ENCODE results near the gene SNTG2.

The SNTG2 gene

GRCh38 chr2:1259746-1260145, 309.1 kb downstream of the SNTG2 start:
- H3K4me1 ChIP-seq (ENCODE audit: control insufficient read depth, low read length), result no peaks in the 10 kb centered on the region
- no peak overlapping the region for H3K4me2 ChIP-seq (ENCODE audit: low read length)
- no peaks in the 10 kb centered on the region for H3K27me3 ChIP-seq (ENCODE audit: control insufficient read depth, low read length)
- H3K9me2 ChIP-seq (replicated peaks; ENCODE audit: control insufficient read depth, low read length), result no peaks in the 10 kb centered on the region
- no peaks in the 10 kb centered on the region for H3K79me2 ChIP-seq (ENCODE audit: control insufficient read depth, low read length)
- H3K9me3 ChIP-seq (ENCODE audit: control insufficient read depth, insufficient read depth, low read length), result no peaks in the 10 kb centered on the region
- H3K27ac ChIP-seq (ENCODE audit: low read depth, low read length), result no peak overlapping the region
- H4K20me1 ChIP-seq (ENCODE audit: control insufficient read depth, insufficient read depth, low read depth, low read length), result no peaks in the 10 kb centered on the region
- H3K36me3 ChIP-seq (ENCODE audit: control insufficient read depth, low read length), result no peaks in the 10 kb centered on the region
- no peaks in the 10 kb centered on the region for H3F3A ChIP-seq (ENCODE audit: control insufficient read depth, insufficient read depth)
- TF ChIP-seq EZH2phosphoT487 (IDR thresholded peaks at IDR 0.05; ENCODE audit: borderline replicate concordance, low read length) (no peak), CTCF (IDR thresholded peaks at IDR 0.05; ENCODE audit: low read depth, low read length, poor library complexity, severe bottlenecking) (no peak)
- H3K4me3 ChIP-seq (ENCODE audit: low read length), result no peak overlapping the region

GRCh38 chr2:1262609-1263008, 312.0 kb downstream of the SNTG2 start:
- Histone ChIP-seq H3K27ac (ENCODE audit: low read depth, low read length) (no peak overlapping the region), H3K4me3 (ENCODE audit: low read length) (no peak overlapping the region), H4K20me1 (ENCODE audit: control insufficient read depth, insufficient read depth, low read depth, low read length) (no peaks in the 10 kb centered on the region), H3K79me2 (ENCODE audit: control insufficient read depth, low read length) (no peaks in the 10 kb centered on the region), H3K27me3 (ENCODE audit: control insufficient read depth, low read length) (no peaks in the 10 kb centered on the region), H3K36me3 (ENCODE audit: control insufficient read depth, low read length) (no peaks in the 10 kb centered on the region), H3F3A (ENCODE audit: control insufficient read depth, insufficient read depth) (no peaks in the 10 kb centered on the region), H3K9me3 (ENCODE audit: control insufficient read depth, insufficient read depth, low read length) (no peaks in the 10 kb centered on the region), H3K4me1 (ENCODE audit: control insufficient read depth, low read length) (no peaks in the 10 kb centered on the region), H3K4me2 (ENCODE audit: low read length) (no peak overlapping the region), H3K9me2 (replicated peaks; ENCODE audit: control insufficient read depth, low read length) (no peaks in the 10 kb centered on the region)
- no peak for TF ChIP-seq EZH2phosphoT487 (IDR thresholded peaks at IDR 0.05; ENCODE audit: borderline replicate concordance, low read length)
- TF ChIP-seq CTCF (IDR thresholded peaks at IDR 0.05; ENCODE audit: low read depth, low read length, poor library complexity, severe bottlenecking), result no peak

- H3K36me3 ChIP-seq (ENCODE audit: control insufficient read depth, low read length), result no peaks in the 10 kb centered on the region
- no peaks in the 10 kb centered on the region for H3K27me3 ChIP-seq (ENCODE audit: control insufficient read depth, low read length)
- no peaks in the 10 kb centered on the region for H3K9me2 ChIP-seq (replicated peaks; ENCODE audit: control insufficient read depth, low read length)
- H3K79me2 ChIP-seq (ENCODE audit: control insufficient read depth, low read length), result no peaks in the 10 kb centered on the region
- H3K9me3 ChIP-seq (ENCODE audit: control insufficient read depth, insufficient read depth, low read length), result no peaks in the 10 kb centered on the region
- H3K27ac ChIP-seq (ENCODE audit: low read depth, low read length), result no peak overlapping the region
- no peaks in the 10 kb centered on the region for H4K20me1 ChIP-seq (ENCODE audit: control insufficient read depth, insufficient read depth, low read depth, low read length)
- H3K4me2 ChIP-seq (ENCODE audit: low read length), result no peak overlapping the region
- H3K4me1 ChIP-seq (ENCODE audit: control insufficient read depth, low read length), result no peaks in the 10 kb centered on the region
- TF ChIP-seq CTCF (IDR thresholded peaks at IDR 0.05; ENCODE audit: low read depth, low read length, poor library complexity, severe bottlenecking) (no peak), EZH2phosphoT487 (IDR thresholded peaks at IDR 0.05; ENCODE audit: borderline replicate concordance, low read length) (no peak)
- no peak overlapping the region for H3K4me3 ChIP-seq (ENCODE audit: low read length)
- H3F3A ChIP-seq (ENCODE audit: control insufficient read depth, insufficient read depth), result no peaks in the 10 kb centered on the region
Observed at GRCh38 chr2:1265454-1265853, 314.8 kb downstream of the SNTG2 start.

- no peaks in the 10 kb centered on the region for H3F3A ChIP-seq (ENCODE audit: control insufficient read depth, insufficient read depth)
- H3K27me3 ChIP-seq (ENCODE audit: control insufficient read depth, low read length), result no peaks in the 10 kb centered on the region
- H4K20me1 ChIP-seq (ENCODE audit: control insufficient read depth, insufficient read depth, low read depth, low read length), result no peaks in the 10 kb centered on the region
- no peaks in the 10 kb centered on the region for H3K79me2 ChIP-seq (ENCODE audit: control insufficient read depth, low read length)
- H3K9me2 ChIP-seq (replicated peaks; ENCODE audit: control insufficient read depth, low read length), result no peaks in the 10 kb centered on the region
- no peak overlapping the region for H3K4me3 ChIP-seq (ENCODE audit: low read length)
- TF ChIP-seq EZH2phosphoT487 (IDR thresholded peaks at IDR 0.05; ENCODE audit: borderline replicate concordance, low read length) (no peak), CTCF (IDR thresholded peaks at IDR 0.05; ENCODE audit: low read depth, low read length, poor library complexity, severe bottlenecking) (no peak)
- H3K4me1 ChIP-seq (ENCODE audit: control insufficient read depth, low read length), result no peaks in the 10 kb centered on the region
- H3K36me3 ChIP-seq (ENCODE audit: control insufficient read depth, low read length), result no peaks in the 10 kb centered on the region
- H3K27ac ChIP-seq (ENCODE audit: low read depth, low read length), result no peak overlapping the region
- no peak overlapping the region for H3K4me2 ChIP-seq (ENCODE audit: low read length)
- no peaks in the 10 kb centered on the region for H3K9me3 ChIP-seq (ENCODE audit: control insufficient read depth, insufficient read depth, low read length)
Observed at GRCh38 chr2:1266351-1266750, 315.7 kb downstream of the SNTG2 start.

All from DOHH2 (cell line).